HUDEP-2 (cell line): ENCODE results near the gene NEU1.
"Not testable (repeated sequence)": the region's sequence is repeated elsewhere in the genome, so short reads cannot be mapped to it uniquely, and the experiment has no call there.

Source experiments
- DNase-seq, 76 experiments: peaks; one replicate each; lab custom pipeline; 2025; ENCODE audit not compliant: unreplicated experiment in 76 of 76; lab: John Stamatoyannopoulos, UW

NEU1 gene

DNA sequence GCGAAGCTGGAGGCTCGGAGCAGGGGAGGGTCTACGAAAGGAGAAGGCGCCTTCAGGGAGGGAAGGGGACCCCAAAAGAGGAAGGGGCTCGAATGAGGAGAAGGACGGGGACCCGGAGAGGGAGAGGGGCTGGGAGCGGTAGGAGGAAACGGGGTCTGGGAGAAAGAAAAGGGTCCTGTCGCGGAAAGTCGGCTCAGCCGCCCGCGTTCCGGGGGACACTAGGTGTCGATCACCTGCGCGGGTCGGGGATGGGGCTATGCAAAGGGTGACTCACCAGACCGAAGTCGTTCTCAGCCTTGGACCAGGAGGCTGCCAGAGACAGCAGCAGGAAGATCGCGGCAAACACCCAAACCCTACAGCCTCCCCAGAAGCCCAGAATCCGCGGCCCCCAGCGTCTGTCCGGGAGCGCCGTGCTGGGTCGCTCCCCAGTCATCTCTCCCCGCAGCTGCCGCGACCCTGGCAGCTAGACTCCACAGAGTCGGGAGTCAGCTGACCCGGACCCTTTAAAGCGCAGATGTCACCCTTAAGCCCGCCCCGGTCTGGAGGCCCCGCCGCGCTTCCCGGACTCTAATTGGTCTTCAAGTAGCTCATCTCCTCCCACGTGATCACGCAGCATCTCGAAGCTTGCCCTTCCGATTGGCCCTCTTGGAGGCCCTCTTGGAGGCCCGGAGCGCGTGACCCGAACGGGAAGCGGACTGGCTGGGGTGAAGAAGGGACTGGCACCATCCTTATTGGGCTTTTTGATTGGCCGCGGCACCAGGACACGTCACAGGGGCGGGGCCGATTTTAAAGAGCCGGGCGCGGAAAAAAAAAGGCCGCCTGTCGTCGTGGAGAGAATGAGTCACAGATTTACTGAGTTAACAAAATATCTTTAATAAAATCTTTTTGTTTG, at the start of gene NEU1:
Gene NEU1 (minus strand): TSS at position 478 of the 892 bp plus-strand sequence. CDS start 45 bp downstream, at position 433.
- peak; percentile 83 to 100 (median 100) for DNase-seq

DNA sequence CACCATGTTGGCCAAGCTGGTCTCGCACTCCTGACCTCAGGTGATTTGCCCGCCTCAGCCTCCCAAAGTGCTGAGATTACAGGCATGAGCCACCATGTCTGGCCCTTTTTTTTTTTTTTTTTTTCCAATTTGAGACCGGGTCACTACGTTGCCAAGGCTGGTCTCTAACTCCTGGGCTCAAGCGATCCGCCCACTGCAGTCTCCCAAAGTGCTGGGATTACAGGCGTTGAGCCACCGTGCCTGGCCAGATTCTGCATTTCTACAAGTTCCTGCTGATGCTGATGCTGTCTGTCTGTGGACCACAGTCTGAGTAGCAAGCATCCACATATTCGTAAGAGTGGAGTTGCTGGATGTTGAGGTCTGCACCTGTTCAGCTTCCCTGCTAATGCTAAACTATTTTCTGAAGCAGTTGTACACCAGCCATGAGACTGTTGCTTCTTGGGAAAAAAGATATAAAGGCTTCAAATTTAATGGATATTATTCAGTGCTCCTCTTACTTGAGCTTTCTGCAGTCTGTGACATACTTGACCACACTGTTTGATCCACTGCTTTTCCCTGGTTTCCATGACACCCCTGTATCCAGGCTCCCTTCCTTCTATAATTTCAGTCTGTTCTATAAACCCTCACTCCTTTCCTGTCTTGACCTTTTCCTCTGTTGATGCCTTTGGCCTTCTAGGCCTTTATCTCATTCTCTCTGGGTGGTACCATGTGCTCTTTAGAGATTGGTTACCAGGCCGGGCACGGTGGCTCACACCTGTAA, 49.4 kb upstream of the NEU1 start:
- no peak for DNase-seq

DNA sequence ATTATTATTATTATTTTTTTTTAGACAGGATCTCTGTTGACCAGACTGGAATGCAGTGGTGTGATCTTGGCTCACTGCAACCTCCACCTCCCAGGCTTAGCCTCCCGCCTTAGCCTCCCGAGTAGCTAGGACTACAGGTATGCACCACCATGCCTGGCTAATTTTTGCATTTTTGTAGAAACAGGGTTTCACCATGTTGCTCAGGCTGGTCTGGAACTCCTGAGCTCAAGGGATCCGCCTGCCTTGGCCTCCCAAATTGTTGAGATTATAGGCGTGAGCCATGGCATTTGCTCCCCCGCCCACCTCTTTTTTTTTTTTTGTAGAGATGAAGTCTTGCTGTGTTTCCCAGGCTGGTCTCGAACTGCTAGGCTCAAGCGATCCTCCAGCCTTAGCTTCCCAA, 46.7 kb upstream of the NEU1 start:
- not testable (repeated sequence) for DNase-seq

DNA sequence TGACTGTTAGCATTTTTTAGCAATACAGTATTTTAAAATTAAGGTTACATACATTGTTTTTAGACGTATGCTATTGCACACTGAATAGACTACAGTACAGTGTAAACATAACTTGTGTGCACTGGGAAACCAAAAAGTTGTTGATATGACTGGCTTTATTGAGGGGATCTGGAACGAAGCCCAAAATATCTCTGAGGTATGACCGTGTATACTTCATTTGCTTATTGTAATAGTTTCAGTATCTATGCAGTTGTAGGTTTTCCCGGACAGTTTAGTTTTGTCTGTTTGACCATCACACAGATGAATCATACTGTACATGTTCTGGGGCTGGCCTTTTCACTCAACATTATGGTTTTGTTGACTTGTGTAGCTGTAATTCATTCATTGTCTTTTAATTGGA, 46.2 kb upstream of the NEU1 start:
- DNase-seq: no peak

DNA sequence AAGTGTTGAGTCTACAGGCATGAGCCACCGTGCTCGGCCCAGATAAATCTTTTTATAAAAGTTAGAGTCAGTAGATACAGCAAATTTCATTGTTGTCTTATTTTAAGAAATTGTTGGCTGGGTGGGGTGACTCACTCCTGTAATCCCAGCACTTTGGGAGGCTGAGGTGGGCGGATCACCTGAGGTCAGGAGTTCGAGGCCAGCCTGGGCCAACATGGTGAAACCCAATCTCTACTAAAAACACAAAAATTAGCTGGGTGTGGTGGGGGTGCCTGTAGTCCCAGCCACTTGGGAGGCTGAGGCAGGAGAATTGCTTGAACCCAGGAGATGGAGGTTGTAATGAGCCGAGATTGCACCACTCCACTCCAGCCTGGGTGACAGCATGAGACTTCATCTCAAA, 45.6 kb upstream of the NEU1 start:
- DNase-seq: not testable (repeated sequence)

DNA sequence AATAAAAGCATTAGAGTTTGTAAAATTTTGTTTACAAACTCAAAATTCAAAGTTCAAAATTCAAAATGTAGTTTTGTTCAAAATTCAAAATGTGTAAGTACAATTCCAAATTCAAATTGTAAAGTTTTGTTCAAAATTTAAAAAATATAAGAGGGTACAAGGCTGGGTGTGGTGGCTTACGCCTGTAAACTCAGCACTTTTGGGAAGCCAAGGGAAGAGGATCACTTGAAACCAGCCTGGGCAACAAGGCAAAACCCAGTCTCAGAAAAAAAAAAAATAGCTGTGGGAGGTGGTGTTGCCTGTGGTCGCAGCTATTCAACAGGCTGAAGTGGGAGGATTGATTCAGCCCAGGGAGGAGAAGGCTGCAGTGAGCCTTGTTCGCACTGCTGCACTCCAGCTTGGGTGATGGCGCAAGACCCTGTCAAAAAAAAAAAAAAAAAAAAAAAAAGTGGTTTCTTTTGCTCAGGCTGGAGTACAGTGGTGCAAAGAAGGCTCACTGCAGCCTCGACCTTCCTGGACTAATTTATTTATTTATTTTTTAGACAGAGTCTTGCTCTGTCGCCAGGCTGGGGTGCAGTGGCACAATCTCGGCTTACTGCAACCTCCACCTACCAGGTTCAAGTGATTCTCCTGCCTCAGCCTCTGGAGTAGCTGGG, 44.7 kb upstream of the NEU1 start:
- DNase-seq: peak in 6 of 76 experiments; percentile 22 to 48 (median 32)

DNA sequence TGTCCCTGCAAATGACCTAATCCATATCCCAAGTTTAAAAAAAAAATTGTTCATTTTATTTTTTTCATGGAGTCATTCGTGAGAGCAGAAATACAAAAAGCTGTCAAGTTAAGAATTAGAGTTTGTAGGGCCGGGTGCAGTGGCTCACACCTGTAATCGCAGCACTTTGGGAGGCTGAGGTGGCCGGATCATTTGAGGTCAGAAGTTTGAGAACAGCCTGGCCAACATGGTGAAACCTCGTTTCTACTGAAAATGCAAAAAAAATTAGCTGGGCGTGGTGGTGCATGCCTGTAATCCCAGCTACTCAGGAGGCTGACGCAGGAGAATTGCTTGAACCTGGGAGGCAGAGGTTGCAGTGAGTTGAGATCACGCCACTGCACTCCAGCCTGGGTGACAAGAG, 44.1 kb upstream of the NEU1 start:
- not testable (repeated sequence) for DNase-seq

DNA sequence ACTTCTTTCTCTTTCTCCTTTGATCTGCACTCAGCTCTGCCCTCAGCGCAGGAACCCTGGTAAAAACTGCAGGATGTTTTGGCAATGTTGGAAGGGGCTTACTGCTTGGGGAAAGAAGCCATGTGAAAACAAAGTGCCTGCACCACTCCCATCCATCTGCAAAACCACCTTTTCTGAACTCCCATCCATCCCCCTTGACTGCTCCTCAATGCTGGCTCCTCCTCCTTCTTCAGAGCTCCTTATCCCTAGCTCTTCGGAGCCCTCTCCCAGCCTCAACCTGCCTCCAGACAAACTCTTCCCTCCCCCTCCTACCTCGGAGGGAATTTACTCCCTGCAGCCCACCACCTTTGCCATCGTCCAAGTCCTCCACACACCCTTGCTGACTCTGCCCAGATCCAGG, 43.5 kb upstream of the NEU1 start:
- DNase-seq: no peak

DNA sequence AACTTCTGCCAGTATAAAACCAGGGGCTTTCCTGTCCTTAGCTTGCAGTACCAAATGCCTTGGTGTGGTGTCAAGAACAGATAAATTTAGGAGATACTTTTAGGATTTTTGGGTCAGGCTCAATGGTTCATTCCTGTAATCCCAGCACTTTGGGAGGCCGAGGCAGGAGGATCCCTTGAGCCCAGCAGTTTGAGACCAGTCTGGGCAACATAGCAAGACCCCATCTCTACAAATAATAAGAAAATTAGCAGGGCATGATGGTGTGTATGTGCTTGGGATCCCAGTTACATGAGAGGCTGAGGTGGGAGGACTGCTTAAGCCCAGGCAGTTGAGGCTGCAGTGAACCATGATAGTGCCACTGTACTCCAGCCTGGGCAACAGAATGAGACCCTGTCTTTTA, 42.4 kb upstream of the NEU1 start:
- no peak for DNase-seq

DNA sequence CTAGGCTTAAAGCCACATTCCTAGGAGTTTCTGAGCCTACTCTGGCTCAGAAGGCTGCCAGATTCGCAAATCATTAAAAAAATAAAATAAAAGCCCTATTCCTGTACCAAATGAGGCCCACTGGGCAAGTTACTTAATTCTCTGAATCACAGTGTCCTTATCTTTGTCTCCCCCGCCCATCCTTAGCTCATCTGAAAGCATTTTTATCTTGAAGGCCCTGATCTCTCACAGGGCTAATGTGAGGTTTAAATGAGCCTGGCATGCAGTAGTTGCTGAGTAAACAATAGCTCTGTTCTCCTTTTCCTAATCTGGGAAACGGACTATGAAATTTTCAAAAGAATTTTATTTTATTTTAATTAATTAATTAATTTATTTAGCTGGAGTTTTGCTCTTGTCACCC, 41.3 kb upstream of the NEU1 start:
- DNase-seq: peak in 17 of 76 experiments; percentile 11 to 54 (median 31)

DNA sequence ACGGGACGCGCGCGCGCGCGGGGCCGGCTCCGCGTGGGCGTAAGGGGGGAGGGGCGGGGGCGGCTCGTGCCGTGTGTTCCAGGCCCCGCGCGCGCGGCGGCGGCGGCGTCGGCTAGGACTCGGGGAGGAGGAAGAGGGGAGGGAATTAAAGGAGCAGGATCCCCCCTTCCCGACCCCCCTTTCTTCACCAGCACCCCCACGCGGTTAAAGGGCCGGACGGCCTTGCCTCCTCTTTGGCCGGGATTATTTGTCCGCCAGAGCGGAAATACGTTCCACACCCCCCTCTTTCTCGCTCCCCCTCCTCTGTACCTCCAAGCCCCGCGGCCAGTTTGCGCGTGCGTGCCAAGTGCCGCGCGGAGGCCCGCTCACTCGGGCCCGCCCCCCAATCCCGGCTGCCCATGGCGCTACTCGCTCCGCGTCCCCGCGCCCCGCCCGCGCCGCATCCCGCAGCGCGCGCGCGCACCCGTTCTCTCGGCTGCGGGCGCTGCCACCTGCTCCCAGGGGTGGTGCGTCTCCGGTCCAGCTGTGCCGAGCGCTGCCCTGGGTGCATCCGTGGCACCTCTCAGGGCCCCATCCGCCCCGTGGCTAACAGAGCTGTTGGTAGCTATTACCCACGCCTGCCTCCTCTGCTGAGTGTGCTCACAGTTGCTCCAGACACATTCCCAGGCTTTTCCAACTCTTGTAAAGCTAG, 39.5 kb upstream of the NEU1 start, which contains the start of gene ZBTB12:
Gene ZBTB12 (minus strand): TSS at position 134 of the 691 bp plus-strand sequence. CDS start 781 bp downstream, outside the sequence.
- DNase-seq: peak in 71 of 76 experiments; percentile 30 to 94 (median 78)

DNA sequence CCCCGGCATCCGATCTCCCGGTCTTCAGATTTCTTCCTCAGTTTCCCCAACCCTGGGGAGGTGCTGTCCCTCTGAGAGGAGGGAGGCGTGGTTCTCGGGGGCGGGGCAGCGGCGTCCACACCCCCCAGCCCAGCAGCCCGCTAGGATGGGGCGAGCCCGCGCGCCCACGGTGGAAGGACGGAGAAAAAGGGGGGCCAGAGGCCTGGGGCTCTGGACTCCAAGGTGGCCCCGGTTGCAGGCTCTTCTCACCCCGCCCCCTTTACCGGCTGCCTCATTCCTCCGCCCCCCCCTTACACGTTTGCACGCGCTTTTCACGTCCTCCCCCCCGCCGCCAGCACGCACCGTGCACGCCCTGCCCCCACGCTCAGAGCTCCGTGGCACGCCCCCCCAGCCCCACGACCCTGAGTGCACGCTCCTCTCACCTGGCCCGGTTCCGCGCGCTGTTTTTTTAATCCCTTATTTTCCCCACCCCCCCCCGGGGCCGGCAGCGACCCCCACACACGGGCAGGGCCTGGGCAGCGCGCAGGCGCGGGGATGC, 38.9 kb upstream of the NEU1 start:
- DNase-seq: peak in 44 of 76 experiments; percentile 16 to 73 (median 49)

DNA sequence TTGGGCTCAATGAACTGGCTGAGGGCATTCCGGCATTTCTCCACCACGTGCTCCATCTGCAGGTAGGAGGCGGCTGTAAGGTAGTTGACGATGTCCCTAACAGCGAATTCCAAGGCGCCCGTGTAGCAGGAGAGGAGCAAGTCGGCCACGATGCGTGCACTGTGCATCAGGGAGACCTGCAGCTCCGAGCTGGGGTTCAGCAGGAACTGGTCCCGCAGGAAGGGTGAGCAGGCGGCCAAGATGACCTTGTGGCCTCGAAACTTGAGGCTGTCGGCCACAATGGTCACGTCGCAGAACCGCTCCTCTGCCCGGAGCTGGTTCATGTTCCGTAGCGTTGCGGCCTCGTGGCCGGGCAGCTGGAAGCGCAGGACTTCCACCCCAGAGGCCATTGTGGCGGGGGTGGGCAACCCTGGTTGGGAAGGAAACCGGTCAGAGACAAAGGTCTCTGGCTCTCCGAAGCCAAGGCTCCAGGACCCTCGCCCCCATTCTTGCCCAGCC, 38.3 kb upstream of the NEU1 start:
- DNase-seq: no peak

DNA sequence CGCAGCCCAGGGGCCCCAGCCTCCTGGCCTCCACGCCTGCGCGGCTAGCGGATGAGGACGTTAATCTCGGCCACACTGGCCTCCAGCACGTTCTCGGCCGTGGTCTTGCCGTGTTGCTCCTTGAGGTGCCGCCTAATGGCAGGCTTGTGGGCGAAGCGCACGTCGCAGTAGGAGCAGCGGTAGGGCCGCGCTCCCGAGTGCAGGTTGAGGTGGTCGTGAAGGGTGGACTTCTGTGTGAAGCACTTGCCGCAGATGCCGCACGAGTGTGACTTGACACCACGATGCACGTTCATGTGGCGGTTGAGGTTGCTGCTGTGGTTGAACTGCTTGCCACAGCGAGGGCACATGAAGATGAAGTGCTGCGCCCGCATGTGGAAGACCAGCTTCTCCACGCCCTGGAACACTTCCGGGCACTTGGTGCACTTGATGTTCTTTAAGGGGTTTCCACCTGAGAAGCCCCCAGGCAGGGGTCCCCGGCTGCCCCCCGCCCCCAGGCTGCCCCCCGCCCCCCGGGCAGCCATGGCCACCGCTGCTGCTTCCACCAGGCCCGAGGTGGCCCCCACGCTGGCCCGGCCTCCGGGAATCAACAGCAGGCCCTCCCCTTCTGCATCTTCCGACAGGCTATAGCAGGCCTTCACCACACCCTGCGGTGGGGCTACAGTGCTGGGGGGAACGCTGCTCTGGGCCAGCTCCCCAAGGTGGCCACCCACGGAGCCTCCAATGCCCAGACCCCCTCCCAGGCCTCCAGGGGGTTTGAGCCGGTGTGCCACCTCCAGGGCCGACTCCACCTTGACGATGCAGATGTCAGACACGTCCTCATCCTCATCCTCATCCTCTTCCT, 37.5 kb upstream of the NEU1 start:
- DNase-seq: no peak

DNA sequence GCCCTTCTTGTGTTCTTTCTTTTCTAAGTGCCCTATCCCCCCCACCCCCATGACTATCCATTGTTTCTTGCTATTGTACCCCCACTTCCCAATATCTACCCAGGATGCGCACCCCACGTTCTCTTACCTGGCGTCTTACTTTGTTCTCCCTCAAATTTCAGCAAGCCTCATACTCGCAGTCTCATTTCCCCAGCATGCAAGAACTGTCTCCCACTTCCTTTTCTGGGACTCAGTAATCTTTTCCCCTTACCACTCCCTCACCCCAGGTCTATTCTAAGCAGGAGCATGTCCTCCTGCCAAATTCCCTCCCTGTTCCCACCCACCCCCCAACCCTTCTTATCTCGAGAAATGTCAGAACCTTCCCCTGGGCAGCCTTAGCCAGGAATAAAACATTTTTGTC, 36.6 kb upstream of the NEU1 start:
- no peak for DNase-seq

DNA sequence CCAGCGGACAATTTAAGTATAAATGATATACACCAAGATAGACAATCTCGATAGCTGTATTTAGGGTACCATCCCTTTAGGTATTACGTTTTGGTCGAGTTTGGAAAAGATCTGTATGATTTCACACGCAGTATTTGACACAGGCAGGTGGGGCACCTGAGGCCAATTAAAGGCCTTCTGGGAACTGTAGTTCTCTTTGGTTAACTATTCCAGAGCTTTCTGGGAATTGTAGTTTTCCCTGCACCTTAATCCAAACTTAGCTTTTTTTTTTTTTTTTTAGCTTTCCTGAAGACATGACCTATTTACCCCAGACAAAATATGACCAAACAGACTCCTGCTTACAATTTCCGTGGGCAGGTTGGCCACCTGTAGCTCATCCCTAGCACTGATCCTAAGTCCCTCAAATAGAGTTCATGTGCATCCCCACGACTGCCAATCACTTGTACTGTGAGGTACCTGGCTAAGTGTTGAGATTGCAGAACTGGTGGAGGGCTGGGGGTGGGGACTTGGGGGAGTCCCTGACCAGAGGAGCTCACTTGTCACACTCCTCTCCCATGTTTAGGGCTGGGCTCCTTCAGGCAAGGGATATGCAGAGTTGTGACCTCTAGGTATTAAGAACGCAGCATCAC, 35.9 kb upstream of the NEU1 start:
- DNase-seq: peak in 20 of 76 experiments; percentile 18 to 70 (median 40)

DNA sequence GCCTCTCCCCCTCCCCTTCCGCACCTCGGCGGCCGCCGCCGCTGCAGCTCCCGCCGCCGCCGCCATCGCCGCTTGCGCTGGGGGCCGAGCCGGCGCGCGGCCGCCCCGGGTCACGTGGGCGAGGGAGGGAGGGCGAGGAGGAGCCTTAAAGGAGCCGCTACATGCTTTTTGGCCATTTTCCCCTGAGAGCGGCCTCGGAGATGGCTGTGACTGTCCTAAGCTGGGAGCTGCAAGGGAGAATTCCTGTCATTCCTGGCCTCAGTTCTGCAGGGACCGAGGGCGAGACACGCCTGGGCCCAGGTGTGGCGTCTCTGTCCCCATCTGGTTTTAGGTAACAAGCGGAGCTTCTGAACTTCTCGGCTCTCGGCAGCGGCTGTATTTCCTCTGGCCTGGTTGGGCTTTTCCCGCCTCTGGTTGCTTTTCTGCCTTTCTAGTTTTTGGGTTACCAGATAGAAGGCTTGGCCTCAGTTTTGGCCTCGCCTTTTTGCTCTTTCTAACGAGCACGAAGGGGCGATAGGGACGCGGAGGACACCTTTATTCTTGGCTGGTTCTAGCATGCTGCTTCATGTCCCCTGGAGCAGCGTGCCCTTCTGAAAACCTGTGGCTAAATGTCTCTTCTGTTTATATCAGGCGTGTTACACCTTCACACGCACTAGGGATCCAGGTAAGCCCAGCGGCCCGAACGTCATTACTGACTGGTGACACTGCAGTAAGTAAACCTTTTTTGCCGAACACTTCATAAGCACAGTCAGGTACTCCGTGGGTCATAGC, 35.2 kb upstream of the NEU1 start, which contains the start of gene EHMT2:
Gene EHMT2 (minus strand): TSS at position 87 of the 771 bp plus-strand sequence. CDS start 21 bp downstream, at position 66.
- DNase-seq: peak in 73 of 76 experiments; percentile 22 to 92 (median 78)
